OCI-LY3 (cell line): ENCODE data around the gene STRC.
"Not testable (repeated sequence)": the region's sequence is repeated elsewhere in the genome, so short reads cannot be mapped to it uniquely, and the experiment has no call there.

Source experiments
- H2AFZ ChIP-seq: fragments of 200-600, 300-600 bp; shearing (Covaris generic); 2 replicates; pipeline ENCODE4 v1.6.0; 2014; ENCODE audit warnings: antibody characterized with exemption, low read depth, low read length
- H3K27ac ChIP-seq: fragments of 200-600, 300-600 bp; sonication (generic); 2 replicates; pipeline ENCODE4 v1.5.1; 2014; ENCODE audit warnings: mild to moderate bottlenecking, low read length, moderate library complexity, mixed read lengths
- H3K27me3 ChIP-seq: fragments of 200-600, 300-600 bp; sonication (generic); 2 replicates; pipeline ENCODE4 v1.6.1; 2014; ENCODE audit warnings: low read depth, low read length, mixed read lengths
- H3K36me3 ChIP-seq: fragments of 200-600, 300-600 bp; sonication (generic); replicated peaks from 2 replicates; pipeline ENCODE3; 2014; ENCODE audit warnings: low read depth, low read length, mixed read lengths
- H3K4me1 ChIP-seq: fragments of 300-600, 200-600 bp; sonication (generic); 2 replicates; pipeline ENCODE4 v1.6.1; 2014; ENCODE audit warnings: low read length, mixed read lengths
- H3K4me2 ChIP-seq: fragments of 200-600, 300-600 bp; sonication (generic); 2 replicates; pipeline ENCODE4 v1.6.1; 2014; ENCODE audit warnings: low read length, mixed read lengths
- H3K4me3 ChIP-seq: fragments of 300-600, 200-600 bp; sonication (generic); 2 replicates; pipeline ENCODE4 v1.5.1; 2014; ENCODE audit warnings: antibody characterized with exemption, mild to moderate bottlenecking, low read length, moderate library complexity
- H3K79me2 ChIP-seq: fragments of 300-600, 200-600 bp; shearing (Covaris generic); 2 replicates; pipeline ENCODE4 v1.6.1; 2014; ENCODE audit warnings: mild to moderate bottlenecking, low read length, mixed read lengths
- H3K9ac ChIP-seq: fragments of 300-600, 200-600 bp; shearing (Covaris generic); 2 replicates; pipeline ENCODE4 v1.6.0; 2014; ENCODE audit warnings: mild to moderate bottlenecking, low read length, moderate library complexity
- H3K9me3 ChIP-seq: fragments of 200-600, 300-600 bp; shearing (Covaris generic); 2 replicates; pipeline ENCODE4 v1.6.1; 2014; ENCODE audit warnings: low read length, mixed read lengths; ENCODE audit not compliant: insufficient read depth
- H4K20me1 ChIP-seq: fragments of 200-600, 300-600 bp; sonication (generic); 2 replicates; pipeline ENCODE4 v1.6.1; 2016; ENCODE audit warnings: low read length, mixed read lengths; ENCODE audit not compliant: insufficient read depth
- CTCF ChIP-seq: fragments of 200-600, 300-600 bp; sonication (generic); IDR thresholded peaks from 2 replicates; pipeline ENCODE4 v1.5.1; 2014; ENCODE audit warnings: antibody characterized with exemption, low read length, low read depth
- EZH2phosphoT487 ChIP-seq: fragments of 200-600 bp; shearing (Covaris generic); IDR thresholded peaks from 2 replicates; pipeline ENCODE4 v1.6.1; 2018; ENCODE audit warnings: antibody characterized with exemption, mixed run types, low read depth

The STRC gene

GRCh38 chr15:43626937-43627336 is 8.3 kb upstream of the STRC start:
- H3K27me3 ChIP-seq, H3K4me2 ChIP-seq, H3K4me1 ChIP-seq, H3K79me2 ChIP-seq, H3K27ac ChIP-seq, H3K9ac ChIP-seq, H2AFZ ChIP-seq, H3K36me3 ChIP-seq, H3K4me3 ChIP-seq, H3K9me3 ChIP-seq, H4K20me1 ChIP-seq: not testable (repeated sequence)

- no peak overlapping the region for H3K4me3 ChIP-seq
- no peak overlapping the region for H3K9ac ChIP-seq
Measured at GRCh38 chr15:43625106-43625505, 6.5 kb upstream of the STRC start.

DNA sequence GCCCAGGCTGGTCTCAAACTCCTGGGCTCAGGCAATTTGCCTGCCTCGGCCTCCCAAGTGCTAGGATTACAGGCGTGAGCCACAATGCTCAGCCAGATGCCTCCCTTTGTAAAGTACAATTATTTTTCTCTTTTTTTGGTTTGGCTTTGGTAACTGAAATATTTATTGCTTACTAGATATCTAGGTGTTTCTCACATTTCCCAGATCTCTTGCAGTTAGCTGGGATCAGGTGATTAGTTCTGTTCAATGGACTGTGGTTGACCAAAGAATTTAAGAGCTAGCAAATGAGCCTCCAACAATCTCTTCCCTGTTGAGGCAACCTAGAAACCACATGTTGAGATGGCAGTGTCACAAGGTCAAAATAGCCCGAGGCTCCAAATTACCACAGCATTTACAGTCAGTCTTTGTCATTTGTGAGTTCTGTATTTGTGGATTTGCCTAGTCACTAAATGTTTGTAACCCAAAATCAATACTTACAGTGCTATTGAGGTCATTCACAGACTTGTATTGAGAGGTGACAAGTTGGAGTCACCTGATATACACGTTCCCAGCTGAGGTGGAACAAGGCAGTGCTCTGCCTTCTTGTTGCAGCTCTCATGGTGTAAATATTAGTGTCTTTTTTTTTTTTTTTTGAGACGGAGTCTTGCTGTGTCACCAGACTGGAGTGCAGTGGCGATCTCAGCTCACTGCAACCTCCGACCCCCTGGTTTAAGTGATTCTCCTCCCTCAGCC is 3.6 kb upstream of the STRC start:
- H3K27me3 ChIP-seq, H3K4me1 ChIP-seq, H3K36me3 ChIP-seq, H3K79me2 ChIP-seq, H3K4me2 ChIP-seq, H2AFZ ChIP-seq, H3K9me3 ChIP-seq, H3K27ac ChIP-seq, H3K4me3 ChIP-seq, H4K20me1 ChIP-seq, H3K9ac ChIP-seq: not testable (repeated sequence)

More at GRCh38 chr15:43625106-43625505, 6.5 kb upstream of the STRC start:
- Histone ChIP-seq H3K4me1 (no peaks in the 10 kb centered on the region), H3K9me3 (no peaks in the 10 kb centered on the region), H4K20me1 (no peaks in the 10 kb centered on the region), H3K27ac (no peak overlapping the region), H2AFZ (no peak overlapping the region), H3K4me2 (no peak overlapping the region), H3K27me3 (no peaks in the 10 kb centered on the region), H3K36me3 (no peaks in the 10 kb centered on the region), H3K79me2 (no peaks in the 10 kb centered on the region)
- TF ChIP-seq CTCF: no peak
- TF ChIP-seq EZH2phosphoT487: no peak

- not testable (repeated sequence) for H3K9ac ChIP-seq, H3K4me3 ChIP-seq, H3K9me3 ChIP-seq, H3K27me3 ChIP-seq, H3K4me1 ChIP-seq, H2AFZ ChIP-seq, H3K27ac ChIP-seq, H3K36me3 ChIP-seq, H3K79me2 ChIP-seq, H3K4me2 ChIP-seq, H4K20me1 ChIP-seq
Measured at GRCh38 chr15:43617750-43618149, 850 bp downstream of the STRC start.

DNA sequence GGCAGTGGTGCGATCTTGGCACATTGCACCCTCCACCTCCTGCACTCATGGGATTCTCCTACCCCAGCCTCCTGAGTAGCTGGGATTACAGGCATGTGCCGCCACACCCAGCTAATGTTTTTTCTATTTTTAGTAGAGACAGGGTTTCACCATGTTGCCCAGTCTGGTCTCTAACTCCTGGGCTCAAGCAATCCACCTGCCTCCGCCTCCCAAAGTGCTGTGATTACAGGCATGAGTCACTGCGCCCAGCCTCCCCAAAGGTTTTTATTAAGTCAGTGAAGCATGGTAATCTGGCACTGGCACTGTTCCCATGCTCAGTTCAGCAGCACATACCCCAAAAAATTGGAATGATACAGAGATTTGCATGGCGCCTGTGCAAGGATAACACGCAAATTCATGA is 16.4 kb downstream of the STRC start:
- H3K79me2 ChIP-seq, H3K4me2 ChIP-seq, H2AFZ ChIP-seq, H3K27ac ChIP-seq, H3K36me3 ChIP-seq, H3K4me1 ChIP-seq, H4K20me1 ChIP-seq, H3K27me3 ChIP-seq, H3K9ac ChIP-seq, H3K4me3 ChIP-seq, H3K9me3 ChIP-seq: not testable (repeated sequence)

DNA sequence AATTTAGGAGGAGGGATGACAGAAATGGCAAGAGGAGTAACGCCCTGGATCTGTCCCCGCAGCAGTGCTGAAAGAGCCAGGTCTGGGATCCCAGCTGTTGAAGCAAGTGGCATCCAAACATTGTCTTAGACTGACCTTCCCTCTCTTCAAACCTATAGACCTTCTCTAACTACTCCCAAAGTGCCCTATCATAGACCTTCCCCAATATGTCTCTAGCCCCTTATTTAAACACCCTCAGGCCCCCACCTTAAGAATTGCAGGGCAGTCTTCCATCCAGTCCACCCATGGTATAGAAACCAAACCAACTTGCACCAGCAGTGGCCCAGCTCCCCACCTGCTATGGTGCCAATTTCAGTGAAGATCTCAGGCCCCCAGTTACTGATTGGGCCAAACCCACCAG is 18.4 kb downstream of the STRC start:
- not testable (repeated sequence) for H3K27ac ChIP-seq, H3K79me2 ChIP-seq, H3K4me2 ChIP-seq, H3K36me3 ChIP-seq, H4K20me1 ChIP-seq, H3K9me3 ChIP-seq, H3K4me1 ChIP-seq, H3K9ac ChIP-seq, H3K4me3 ChIP-seq, H3K27me3 ChIP-seq, H2AFZ ChIP-seq

GRCh38 chr15:43599131-43599530 is 19.5 kb downstream of the STRC start:
- H3K27me3 ChIP-seq, H3K4me2 ChIP-seq, H3K36me3 ChIP-seq, H2AFZ ChIP-seq, H3K79me2 ChIP-seq, H4K20me1 ChIP-seq, H3K4me1 ChIP-seq, H3K9ac ChIP-seq, H3K4me3 ChIP-seq, H3K9me3 ChIP-seq, H3K27ac ChIP-seq: not testable (repeated sequence)

DNA sequence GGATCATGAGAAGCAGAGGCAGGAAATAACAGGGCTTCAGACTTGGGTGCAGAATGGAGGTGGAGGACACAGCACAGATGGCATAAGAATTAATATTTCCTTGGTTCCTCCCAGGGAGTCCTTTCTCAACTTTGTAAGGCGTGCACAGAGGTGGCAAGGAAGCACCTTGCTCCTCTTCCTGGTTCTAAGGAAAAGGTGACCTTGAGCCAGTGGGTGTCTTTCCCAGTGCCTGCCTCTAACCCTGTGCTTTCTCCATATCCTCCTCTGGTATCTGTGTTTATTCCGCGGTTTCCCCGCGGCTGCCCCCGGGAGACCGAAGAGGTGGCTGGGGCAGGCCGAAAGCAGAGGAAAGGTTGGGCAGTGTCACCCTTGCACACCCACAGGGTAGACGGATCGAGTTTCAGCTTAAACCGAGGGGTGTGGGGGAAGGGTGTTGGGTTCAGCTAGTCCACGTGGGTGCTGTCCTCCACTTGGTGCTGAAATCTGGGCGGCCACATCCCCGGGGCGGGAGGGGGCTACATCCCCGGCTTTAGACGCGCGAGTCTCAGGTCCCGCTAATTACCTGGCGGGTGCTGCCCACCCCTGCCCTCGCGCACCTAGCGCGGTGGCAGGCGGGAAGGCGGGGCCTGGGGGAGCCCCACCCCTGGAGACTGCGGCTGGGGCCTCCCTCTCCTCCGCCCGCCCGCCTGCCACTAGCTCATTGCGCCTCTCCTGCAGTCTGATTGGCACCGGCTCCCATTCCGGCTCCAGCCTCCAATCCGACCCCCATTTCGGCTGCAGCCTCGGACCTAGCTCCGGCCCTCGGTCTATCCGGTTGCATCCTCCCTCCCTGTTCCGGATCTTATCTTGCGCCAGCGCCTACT is 25.0 kb downstream of the STRC start, which contains the start of gene CKMT1B:
Gene CKMT1B (plus strand): TSS at position 700 of the 863 bp plus-strand sequence. CDS start 192 bp downstream, outside the sequence.
- not testable (repeated sequence) for H3K79me2 ChIP-seq, H3K4me2 ChIP-seq, H3K27me3 ChIP-seq, H3K27ac ChIP-seq, H4K20me1 ChIP-seq, H2AFZ ChIP-seq, H3K9ac ChIP-seq, H3K4me3 ChIP-seq, H3K36me3 ChIP-seq, H3K4me1 ChIP-seq, H3K9me3 ChIP-seq
